ENCODE results near the gene MAN1C1.

DNA sequence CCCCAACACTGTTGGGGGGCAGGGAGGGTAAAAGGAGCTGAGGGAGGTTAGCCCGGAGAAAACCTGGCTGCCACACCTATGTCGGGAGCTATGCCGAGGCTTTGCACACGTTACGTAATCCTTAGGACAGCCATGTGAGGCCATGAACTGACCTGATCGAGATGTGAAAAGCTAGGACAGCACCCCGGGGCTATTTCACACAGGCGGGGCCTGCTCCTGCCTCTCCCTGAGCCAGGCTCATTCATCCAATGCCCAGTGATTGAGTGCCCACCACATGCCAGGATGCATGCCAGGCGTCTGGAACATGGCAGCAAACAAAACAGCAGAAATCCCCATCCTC is 43.0 kb upstream of the MAN1C1 start:
- TF ChIP-seq EGR1 (IDR thresholded peaks at IDR 0.05) (no peak), YY1 (IDR thresholded peaks at IDR 0.05; ENCODE audit: low read depth) (no peak), CREB1 (IDR thresholded peaks at IDR 0.05; ENCODE audit: low read depth) (no peak), MAX (IDR thresholded peaks at IDR 0.05) (no peak), TCF12 (IDR thresholded peaks at IDR 0.05; ENCODE audit: low read depth) (no peak), TEAD4 (IDR thresholded peaks at IDR 0.05) (no peak), RAD21 (IDR thresholded peaks at IDR 0.05; ENCODE audit: low read depth) (no peak), REST (IDR thresholded peaks at IDR 0.05; ENCODE audit: low read depth) (no peak), EP300 (IDR thresholded peaks at IDR 0.05; ENCODE audit: borderline replicate concordance) (no peak), ZBTB7A (IDR thresholded peaks at IDR 0.05; ENCODE audit: low read depth) (no peak), NFIC (IDR thresholded peaks at IDR 0.05) (no peak), USF1 (IDR thresholded peaks at IDR 0.05) (no peak), TAF1 (IDR thresholded peaks at IDR 0.05; ENCODE audit: low read depth) (no peak), FOXM1 (IDR thresholded peaks at IDR 0.05; ENCODE audit: borderline replicate concordance, low read depth) (no peak)
